Colon (tissue), 2 donors: Measurements from ENCODE around the gene AMH.

Experiments
- FAIRE-seq: peaks from 2 replicates; lab custom pipeline; 2012; peaks lifted over from hg19 to GRCh38; lab: Jason Lieb, UNC
- donor health status: control.
- donor health status: control.

Gene AMH

GRCh38 chr19:2221250-2221831 lies 27.8 kb upstream of the AMH start:
- no peak for FAIRE-seq

DNA sequence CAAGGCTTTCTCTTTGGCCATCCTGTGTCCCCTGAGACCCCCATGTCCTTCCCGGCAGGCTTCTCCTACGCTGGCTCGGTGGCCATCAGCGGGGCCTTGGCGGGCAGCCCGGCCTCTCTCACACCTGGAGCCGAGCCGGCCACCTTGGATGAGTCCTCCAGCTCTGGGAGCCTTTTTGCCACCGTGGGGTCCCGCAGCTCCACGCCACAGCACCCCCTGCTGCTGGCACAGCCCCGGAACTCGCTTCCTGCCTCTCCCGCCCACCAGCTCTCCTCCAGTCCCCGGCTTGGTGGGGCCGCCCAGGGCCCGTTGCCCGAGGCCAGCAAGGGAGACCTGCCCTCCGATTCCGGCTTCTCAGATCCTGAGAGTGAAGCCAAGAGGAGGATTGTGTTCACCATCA lies 27.2 kb upstream of the AMH start:
- no peak for FAIRE-seq

- FAIRE-seq: no peak
Observed at GRCh38 chr19:2223391-2223790, 25.7 kb upstream of the AMH start.

- no peak for FAIRE-seq
Observed at GRCh38 chr19:2223959-2224358, 25.2 kb upstream of the AMH start.

DNA sequence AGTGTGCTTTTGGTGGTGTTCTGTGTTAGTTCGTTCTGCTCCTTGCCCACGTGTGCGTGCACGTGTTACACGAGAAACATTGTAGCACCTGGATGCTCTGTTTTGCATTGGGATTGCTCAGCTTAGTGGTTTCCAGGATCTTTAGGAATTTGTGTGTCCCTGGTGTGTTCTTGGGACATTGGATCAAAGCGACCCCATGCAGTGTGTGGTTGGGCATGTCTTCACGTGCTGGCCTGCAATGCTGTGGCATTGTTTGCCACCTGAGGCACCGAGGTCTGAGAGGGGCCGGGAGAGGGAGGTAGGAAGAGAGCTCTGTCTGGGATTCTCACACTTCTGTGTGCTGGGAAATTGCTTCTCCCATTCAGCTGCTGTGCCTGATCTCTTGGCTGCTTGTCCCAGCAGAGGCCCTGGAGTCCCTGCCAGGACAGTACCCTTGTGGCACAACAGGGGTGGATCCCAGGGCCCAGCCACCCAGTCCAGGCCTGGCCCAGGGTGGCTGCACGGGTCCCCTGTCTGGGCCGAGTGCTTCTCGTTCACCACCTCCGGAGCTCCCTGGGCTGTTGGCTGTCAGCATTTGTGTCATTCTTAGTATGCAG lies 24.3 kb upstream of the AMH start:
- no peak for FAIRE-seq

- FAIRE-seq: no peak
Observed at GRCh38 chr19:2225415-2226050, 23.6 kb upstream of the AMH start.

DNA sequence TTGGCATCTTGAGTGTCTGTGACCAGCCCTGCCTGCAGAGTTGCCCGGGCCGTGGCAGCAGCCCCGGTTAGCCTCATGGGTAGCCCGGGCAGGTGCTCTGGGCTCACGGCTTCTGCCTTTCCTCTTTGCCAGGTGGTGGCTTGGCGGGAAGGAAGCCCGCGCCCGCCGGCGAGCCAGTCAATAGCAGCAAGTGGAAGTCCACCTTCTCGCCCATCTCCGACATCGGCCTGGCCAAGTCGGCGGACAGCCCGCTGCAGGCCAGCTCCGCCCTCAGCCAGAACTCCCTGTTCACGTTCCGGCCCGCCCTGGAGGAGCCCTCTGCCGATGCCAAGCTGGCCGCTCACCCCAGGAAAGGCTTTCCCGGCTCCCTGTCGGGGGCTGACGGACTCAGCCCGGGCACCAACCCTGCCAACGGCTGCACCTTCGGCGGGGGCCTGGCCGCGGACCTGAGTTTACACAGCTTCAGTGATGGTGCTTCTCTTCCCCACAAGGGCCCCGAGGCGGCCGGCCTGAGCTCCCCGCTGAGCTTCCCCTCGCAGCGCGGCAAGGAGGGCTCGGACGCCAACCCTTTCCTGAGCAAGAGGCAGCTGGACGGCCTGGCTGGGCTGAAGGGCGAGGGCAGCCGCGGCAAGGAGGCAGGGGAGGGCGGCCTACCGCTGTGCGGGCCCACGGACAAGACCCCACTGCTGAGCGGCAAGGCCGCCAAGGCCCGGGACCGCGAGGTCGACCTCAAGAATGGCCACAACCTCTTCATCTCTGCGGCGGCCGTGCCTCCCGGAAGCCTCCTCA lies 22.9 kb upstream of the AMH start:
- FAIRE-seq: no peak

- no peak for FAIRE-seq
Observed at GRCh38 chr19:2226840-2227360, 22.2 kb upstream of the AMH start.

GRCh38 chr19:2227415-2228156 lies 21.5 kb upstream of the AMH start:
- no peak for FAIRE-seq

GRCh38 chr19:2228157-2229030 lies 20.7 kb upstream of the AMH start:
- FAIRE-seq: no peak

DNA sequence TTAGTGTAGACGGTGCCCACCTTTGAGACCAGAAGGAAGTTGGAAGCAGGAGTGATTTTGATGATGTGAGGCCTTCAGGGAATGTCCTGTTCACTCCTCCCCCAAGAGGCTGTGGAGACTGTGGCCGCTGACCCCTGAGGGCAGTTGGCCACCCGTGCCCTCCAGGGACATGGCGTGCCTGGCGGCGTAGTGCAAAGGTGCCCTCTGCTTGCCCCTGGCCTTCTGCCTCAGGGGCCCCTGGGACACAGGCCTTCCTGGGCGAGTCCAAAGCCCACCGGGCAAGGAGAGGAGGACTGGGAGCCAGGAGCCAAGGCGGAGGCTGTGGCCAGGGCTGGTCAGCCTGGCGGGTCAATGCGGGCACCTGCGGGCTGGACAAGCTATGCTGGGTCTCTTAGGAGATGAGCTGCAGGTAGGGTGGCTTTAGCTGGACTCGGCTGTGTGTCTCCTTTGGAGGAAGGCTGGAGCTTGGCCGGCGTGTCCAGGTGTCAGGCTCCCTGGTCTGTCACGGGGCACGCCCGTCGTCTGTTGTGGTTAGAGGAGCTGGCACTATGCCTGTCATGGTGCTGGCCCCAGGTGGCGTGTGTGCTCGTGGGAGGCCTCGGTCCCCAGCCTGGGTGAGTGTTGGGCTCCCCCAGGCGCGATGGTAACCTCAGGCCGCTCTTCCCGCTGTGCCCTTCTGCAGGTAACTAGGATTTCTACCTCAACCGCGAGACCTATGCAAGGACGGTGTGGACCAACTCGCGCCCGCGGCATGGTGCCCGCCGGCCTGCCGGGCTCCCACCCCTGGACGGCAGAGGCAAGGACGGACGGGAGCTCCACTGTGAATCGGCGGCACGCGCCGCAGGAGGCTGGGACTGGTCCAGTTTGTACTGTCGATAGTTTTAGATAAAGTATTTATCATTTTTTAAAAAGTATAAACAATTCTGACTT lies 19.8 kb upstream of the AMH start:
- no peak for FAIRE-seq

GRCh38 chr19:2230033-2230531 lies 19.0 kb upstream of the AMH start:
- no peak for FAIRE-seq

- no peak for FAIRE-seq
Observed at GRCh38 chr19:2230807-2231533, 18.2 kb upstream of the AMH start.

- FAIRE-seq: no peak
Observed at GRCh38 chr19:2231621-2232221, 17.4 kb upstream of the AMH start.

DNA sequence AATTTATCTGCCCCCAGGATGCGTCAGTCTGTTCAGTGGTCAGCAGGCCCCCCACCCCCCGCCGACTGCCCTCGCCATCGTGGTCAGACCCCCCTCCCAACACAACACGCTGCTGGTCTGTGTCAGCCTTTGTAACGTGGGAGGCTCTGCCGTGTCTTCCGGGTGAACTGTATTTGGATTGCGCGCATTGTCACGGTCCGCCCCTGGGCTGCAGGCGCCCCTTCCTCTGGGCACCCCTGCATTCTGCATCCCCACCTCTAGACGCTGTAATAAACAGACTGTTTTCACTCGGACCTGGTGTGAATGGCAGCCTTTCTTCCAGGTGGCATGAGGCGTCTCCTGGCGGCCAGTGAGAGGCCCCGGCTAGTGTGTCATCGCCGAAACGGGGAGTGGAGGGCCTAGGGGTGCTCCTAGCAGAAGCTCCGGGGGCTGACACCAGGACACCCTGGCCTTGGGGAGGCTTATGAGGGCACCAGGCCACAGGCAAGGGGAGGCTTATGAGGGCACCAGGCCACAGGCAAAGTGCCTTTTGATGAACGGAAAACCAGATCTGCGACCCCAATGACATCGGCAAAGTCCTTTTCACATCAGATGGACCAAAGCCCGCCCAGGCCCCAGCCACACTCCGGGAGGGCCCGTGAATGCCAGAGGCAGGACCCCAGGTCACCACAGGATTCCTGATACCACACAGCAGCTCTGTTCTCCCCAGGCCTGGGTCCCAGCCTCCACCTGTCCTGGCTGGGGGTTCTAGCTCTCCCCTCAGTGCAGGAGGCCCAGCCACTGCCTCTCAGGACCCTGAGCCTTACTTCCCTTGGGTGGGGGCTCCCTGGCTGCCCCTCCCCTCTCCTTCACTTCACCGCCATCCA lies 16.6 kb upstream of the AMH start:
- FAIRE-seq: no peak

- FAIRE-seq: no peak
Observed at GRCh38 chr19:2233601-2234280, 15.4 kb upstream of the AMH start.

DNA sequence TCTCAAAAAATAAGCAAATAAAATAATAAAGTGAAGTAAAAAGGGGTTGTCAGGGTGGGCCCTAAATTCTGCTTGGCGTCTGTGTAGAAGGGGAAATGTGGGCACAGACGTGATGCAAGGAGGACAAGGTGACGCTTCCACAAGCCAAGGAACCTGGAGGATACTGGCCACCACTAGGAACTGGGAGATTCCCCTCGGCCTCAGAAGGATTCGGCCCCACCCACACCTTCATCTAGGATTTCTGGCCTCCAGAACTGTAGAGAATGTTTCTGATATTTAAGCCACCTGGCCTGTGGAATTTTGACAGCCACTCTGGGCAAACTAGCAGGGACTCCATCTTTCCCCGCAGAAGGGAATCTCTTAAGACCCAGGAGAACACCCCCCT lies 14.1 kb upstream of the AMH start:
- no peak for FAIRE-seq
